HepG2 (cell line): ENCODE measurements around the gene WDR73. TPM values are rescaled to one million over a fixed set of nuclear protein-coding genes. Genes with fewer than 3 reads are reported as not detected.
A peak's percentile ranks its signal among the peaks of the same experiment; 100 is the strongest.

Experiments used
- ATAC-seq: fragments of 200-7000 bp; cut with Tn5 transposase; 3 replicates; pipeline ENCODE4 v1.9.1; 2020; ENCODE audit warnings: mild to moderate bottlenecking, moderate library complexity
- BruUV-seq: library from RNA; stranded (reverse); fragments of 400-500 nt; replicated peaks from 2 replicates; lab custom pipeline; 2021; lab: Mats Ljungman, UMichigan
- CTCF ChIA-PET: fragments of 300-600 bp; formaldehyde crosslinking; extraction: SDS; loops from one replicate; lab custom pipeline; 2021; ENCODE audit warnings: low total read pairs, inconsistent platforms, low intra/inter-chr PET ratio; lab: Yijun Ruan, JAX
- POLR2A ChIA-PET: fragments of 350-600 bp; sonication (Branson Sonifier 250); formaldehyde crosslinking; loops from one replicate; lab custom pipeline; 2020; ENCODE audit warnings: antibody characterized with exemption, inconsistent platforms; lab: Yijun Ruan, JAX
- DNase-seq: peaks from one replicate; pipeline ENCODE4 v3.0.0-alpha.2; 2015; ENCODE audit warnings: low spot score
- FAIRE-seq: peaks from 3 replicates; lab custom pipeline; 2011; peaks lifted over from hg19 to GRCh38; lab: Jason Lieb, UNC
- H2AFZ ChIP-seq: one replicate; pipeline ENCODE4 v1.6.1; 2011; ENCODE audit warnings: low read length, inconsistent platforms
- H3K27ac ChIP-seq: fragments of 300-600 bp; 3 replicates; pipeline ENCODE4 v1.8.0; 2011; ENCODE audit warnings: mixed run types, mild to moderate bottlenecking, mixed read lengths, low read length, inconsistent platforms; ENCODE audit not compliant: insufficient read depth; ENCODE audit errors: extremely low read length
- H3K27me3 ChIP-seq, 2 experiments: fragments of 200-600 bp in 1 of 2; 2 replicates in 1 of 2; 3 replicates in 1 of 2; pipeline versions ENCODE4 v1.6.0 to v1.8.0; 2011; ENCODE audit warnings: low read length in 2 of 2, mild to moderate bottlenecking in 2 of 2, moderate library complexity in 2 of 2, inconsistent platforms in 1 of 2; ENCODE audit not compliant: insufficient read depth in 2 of 2, control insufficient read depth in 1 of 2
- H3K36me3 ChIP-seq, 2 experiments: fragments of 200-600 bp in 1 of 2; replicated peaks in 1 of 2; 2 replicates in 1 of 2; 3 replicates in 1 of 2; pipeline versions ENCODE4 v1.5.1 to v1.8.0; 2011; ENCODE audit warnings: low read length in 2 of 2, inconsistent platforms in 1 of 2; ENCODE audit not compliant: insufficient read depth in 2 of 2, control insufficient read depth in 1 of 2
- H3K4me1 ChIP-seq: 2 replicates; pipeline ENCODE4 v1.5.1; 2012; ENCODE audit warnings: low read length, inconsistent platforms; ENCODE audit not compliant: insufficient read depth
- H3K4me2 ChIP-seq: 2 replicates; pipeline ENCODE4 v1.6.0; 2011; ENCODE audit warnings: low read depth, low read length, inconsistent platforms
- H3K4me3 ChIP-seq, 3 experiments: fragments of 200-600 bp in 1 of 3; sonication (generic), shearing (Covaris generic) in 1 of 3; replicated peaks in 1 of 3; 2 replicates each; pipeline ENCODE4 v1.5.1; 2011 to 2016; ENCODE audit warnings: low read length in 3 of 3, inconsistent platforms in 2 of 3, low read depth in 2 of 3, mild to moderate bottlenecking in 2 of 3, control low read depth in 1 of 3, mixed read lengths in 1 of 3; ENCODE audit not compliant: insufficient read depth in 1 of 3
- H3K79me2 ChIP-seq: one replicate; pipeline ENCODE4 v1.6.1; 2011; ENCODE audit warnings: low read length, inconsistent platforms; ENCODE audit not compliant: insufficient read depth
- H3K9ac ChIP-seq: 2 replicates; pipeline ENCODE4 v1.6.0; 2011; ENCODE audit warnings: mild to moderate bottlenecking, low read depth, low read length, inconsistent platforms; ENCODE audit not compliant: insufficient read depth
- H3K9me3 ChIP-seq: 2 replicates; pipeline ENCODE4 v1.5.1; 2012; ENCODE audit warnings: mild to moderate bottlenecking, low read length
- H4K20me1 ChIP-seq: 2 replicates; pipeline ENCODE4 v1.6.0; 2011; ENCODE audit warnings: inconsistent platforms, mild to moderate bottlenecking, low read length, moderate library complexity; ENCODE audit not compliant: insufficient read depth
- KIAA2018 ChIP-seq: sonication (generic); formaldehyde crosslinking; IDR thresholded peaks from 2 replicates; pipeline ENCODE4 v1.5.0; 2020; ENCODE audit warnings: mild to moderate bottlenecking, missing genetic modification reagents, borderline replicate concordance
- RBM22 ChIP-seq: fragments of 200-400 bp; formaldehyde crosslinking; optimal IDR thresholded peaks from 2 replicates; pipeline ENCODE3; 2017; ENCODE audit warnings: mild to moderate bottlenecking, low read length, moderate library complexity
- U2AF2 ChIP-seq: fragments of 200-400 bp; formaldehyde crosslinking; IDR thresholded peaks from 2 replicates; pipeline ENCODE4 v1.6.1; 2017; ENCODE audit warnings: low read depth, mild to moderate bottlenecking, low read length
- WGBS: methylation state at CpG from one replicate; pipeline ENCODE4 v1.1.6; 2017; ENCODE audit warnings: low lambda C conversion rate; 5-methylcytosine and 5-hydroxymethylcytosine counted together
- in situ Hi-C: cut with HindIII; loops from 2 replicates; pipeline ENCODE4 v1.10.0; 2017; ENCODE audit warnings: low pct_unique_long_range_greater_than_20kb; ENCODE audit not compliant: extremely low pct_ligation_motif_present
- intact Hi-C: fragments of 100-400 bp; cut with micrococcal nuclease; formaldehyde crosslinking; loops from one replicate; pipeline ENCODE4 v1.10.0; 2022; ENCODE audit not compliant: unreplicated experiment
- polyA plus RNA-seq, 8 experiments: library from polyadenylated mRNA; depleted of rRNA in 3 of 8; stranded (reverse) in 7 of 8; unstranded in 1 of 8; fragments of >200 nt; fragmentation: Illumina TruSeq in 4 of 8; extraction: Trizol in 4 of 8; gene quantifications; 2 replicates each; pipeline versions ENCODE4 v1.2.1 to v1.2.3, GENCODE V29; 2011 to 2016; ENCODE audit warnings: low read depth in 4 of 8, missing spikeins in 1 of 8, mixed read lengths in 1 of 8; ENCODE audit not compliant: insufficient read depth in 1 of 8
- total RNA-seq, 5 experiments: library from RNA; depleted of rRNA; stranded (reverse); fragments of >200 nt; fragmentation: Illumina TruSeq; extraction: Trizol; gene quantifications; 2 replicates each; pipeline ENCODE4 v1.2.3, GENCODE V29; 2016; ENCODE audit warnings: low read depth in 1 of 5

WDR73 gene
- total and polyA plus RNA-seq, 2 of the 13 experiments (the other 11 are each of a cell fraction or from before 2014, with no cell fraction given) = 20.0 to 35.5 TPM

GRCh38 chr15:84609818-84610525 lies 44.1 kb downstream of the WDR73 start:
- no peak for FAIRE-seq
- Histone ChIP-seq H3K36me3 (peaks cover 7 to 11% of the 10 kb centered on the region in 2 experiments), H3K9ac (no peak overlapping the region), H3K27ac (peak overlapping the region; percentile 13), H3K4me1 (peaks cover 52% of the 10 kb centered on the region), H3K79me2 (peaks cover 49% of the 10 kb centered on the region), H3K4me3 (no peak overlapping the region), H4K20me1 (no peaks in the 10 kb centered on the region), H3K27me3 (no peaks in the 10 kb centered on the region), H3K4me2 (no peak overlapping the region), H3K9me3 (no peaks in the 10 kb centered on the region), H2AFZ (no peak overlapping the region)
- over 99% methylated on average over 11 of the region's 11 CpGs for WGBS
- POLR2A ChIA-PET = interaction anchor here (2.1 to 7.1 kb wide), 2 partner anchors 20 to 44 kb away, joined by 7 to 94 read pairs; partner anchors contain the start of gene WDR73
- in situ Hi-C loops (no loop called here), intact Hi-C loops (no loop called here)
- TF ChIP-seq U2AF2 (no peak), KIAA2018 (no peak), RBM22 (no peak)
- CTCF ChIA-PET = no interaction called here
- no peak for DNase-seq
- ATAC-seq = no peak
- no TSS peak for BruUV-seq
